H9 (cell line): ENCODE data around the gene OR14I1. TPM values are rescaled to one million over a fixed set of nuclear protein-coding genes. Genes with fewer than 3 reads are reported as not detected.

Experiments used
- DNase-seq: peaks from one replicate; pipeline ENCODE4 v3.0.0-alpha.2; 2017
- H2AFZ ChIP-seq: one replicate; pipeline ENCODE4 v1.6.1; 2013; ENCODE audit warnings: mild to moderate bottlenecking, low read length, control low read depth, moderate library complexity
- H2AK5ac ChIP-seq: 2 replicates; pipeline ENCODE4 v1.6.1; 2013; ENCODE audit warnings: low read length, control low read depth, mixed read lengths; ENCODE audit not compliant: insufficient read length
- H2BK120ac ChIP-seq: one replicate; pipeline ENCODE4 v1.6.1; 2013; ENCODE audit warnings: low read depth, mild to moderate bottlenecking, low read length, control low read depth, inconsistent platforms; ENCODE audit not compliant: poor library complexity, severe bottlenecking
- H2BK12ac ChIP-seq: 2 replicates; pipeline ENCODE4 v1.6.1; 2013; ENCODE audit warnings: low read length, control low read depth, mixed read lengths, low read depth; ENCODE audit not compliant: insufficient read length
- H2BK15ac ChIP-seq: 2 replicates; pipeline ENCODE4 v1.6.1; 2013; ENCODE audit warnings: low read depth, low read length, control low read depth
- H2BK20ac ChIP-seq: one replicate; pipeline ENCODE4 v1.6.1; 2013; ENCODE audit warnings: low read depth, mild to moderate bottlenecking, low read length, control low read depth, inconsistent platforms; ENCODE audit not compliant: poor library complexity, severe bottlenecking
- H2BK5ac ChIP-seq: 2 replicates; pipeline ENCODE4 v1.6.1; 2013; ENCODE audit warnings: low read length, control low read depth, mixed read lengths; ENCODE audit not compliant: insufficient read length
- H3K14ac ChIP-seq: 2 replicates; pipeline ENCODE4 v1.6.1; 2013; ENCODE audit warnings: low read length, control low read depth; ENCODE audit not compliant: insufficient read depth
- H3K18ac ChIP-seq: 2 replicates; pipeline ENCODE4 v1.6.1; 2013; ENCODE audit warnings: low read depth, mild to moderate bottlenecking, mixed read lengths, low read length, control low read depth; ENCODE audit not compliant: insufficient read length
- H3K23ac ChIP-seq: 2 replicates; pipeline ENCODE4 v1.6.1; 2013; ENCODE audit warnings: low read length, control low read depth, mixed read lengths, low read depth; ENCODE audit not compliant: insufficient read length
- H3K23me2 ChIP-seq: 2 replicates; pipeline ENCODE4 v1.6.1; 2013; ENCODE audit warnings: low read depth, mild to moderate bottlenecking, mixed read lengths, low read length, control low read depth; ENCODE audit not compliant: insufficient read length, poor library complexity, severe bottlenecking
- H3K27ac ChIP-seq: 2 replicates; pipeline ENCODE4 v1.5.1; 2013; ENCODE audit warnings: low read length, control low read depth, mixed read lengths, low read depth; ENCODE audit not compliant: insufficient read length
- H3K27me3 ChIP-seq: 2 replicates; pipeline ENCODE4 v1.6.1; 2013; ENCODE audit warnings: low read length, control low read depth, inconsistent platforms; ENCODE audit not compliant: insufficient read depth
- H3K4ac ChIP-seq: 2 replicates; pipeline ENCODE4 v1.6.1; 2013; ENCODE audit warnings: low read depth, mild to moderate bottlenecking, control low read depth, inconsistent platforms, low read length, moderate library complexity
- H3K4me1 ChIP-seq: 2 replicates; pipeline ENCODE4 v1.6.1; 2013; ENCODE audit warnings: low read length, control low read depth, inconsistent platforms; ENCODE audit not compliant: insufficient read depth
- H3K4me2 ChIP-seq: 2 replicates; pipeline ENCODE4 v1.6.1; 2013; ENCODE audit warnings: low read length, control low read depth, mixed read lengths; ENCODE audit not compliant: insufficient read length, insufficient read depth
- H3K56ac ChIP-seq: 2 replicates; pipeline ENCODE4 v1.6.1; 2013; ENCODE audit warnings: low read depth, mild to moderate bottlenecking, mixed read lengths, low read length, control low read depth; ENCODE audit not compliant: insufficient read length
- H3K79me1 ChIP-seq: 2 replicates; pipeline ENCODE4 v1.6.1; 2013; ENCODE audit warnings: low read depth, mild to moderate bottlenecking, moderate library complexity, low read length, control low read depth, inconsistent platforms; ENCODE audit not compliant: insufficient read depth, poor library complexity, severe bottlenecking
- H3K79me2 ChIP-seq: 2 replicates; pipeline ENCODE4 v1.6.1; 2013; ENCODE audit warnings: low read length, control low read depth, inconsistent platforms; ENCODE audit not compliant: insufficient read depth
- H3K9ac ChIP-seq: 2 replicates; pipeline ENCODE4 v1.6.1; 2013; ENCODE audit warnings: low read length, control low read depth, mixed read lengths; ENCODE audit not compliant: insufficient read length; ENCODE audit errors: extremely low read depth
- H3K9me3 ChIP-seq: one replicate; pipeline ENCODE4 v1.6.1; 2013; ENCODE audit warnings: low read depth, low read length, inconsistent platforms; ENCODE audit not compliant: control insufficient read depth
- H3T11ph ChIP-seq: one replicate; pipeline ENCODE4 v1.6.1; 2013; ENCODE audit warnings: mild to moderate bottlenecking, low read length, control low read depth, inconsistent platforms
- H4K20me1 ChIP-seq: one replicate; pipeline ENCODE4 v1.6.1; 2013; ENCODE audit not compliant: control insufficient read depth, insufficient read length, insufficient read depth
- H4K5ac ChIP-seq: 2 replicates; pipeline ENCODE4 v1.6.1; 2013; ENCODE audit warnings: low read depth, mild to moderate bottlenecking, mixed read lengths, low read length, control low read depth; ENCODE audit not compliant: insufficient read length
- H4K8ac ChIP-seq: replicated peaks from 2 replicates; pipeline ENCODE4 v1.6.1; 2013; ENCODE audit warnings: low read length, control low read depth, mixed read lengths, low read depth; ENCODE audit not compliant: insufficient read length
- H4K91ac ChIP-seq: 2 replicates; pipeline ENCODE4 v1.6.1; 2013; ENCODE audit warnings: low read depth, mild to moderate bottlenecking, moderate library complexity, mixed read lengths, low read length, control low read depth; ENCODE audit not compliant: insufficient read length
- H3K27ac Mint-ChIP-seq, 3 experiments: 2 replicates in 2 of 3; 3 replicates in 1 of 3; pipeline ENCODE4 v1.8.0; 2020 to 2021; ENCODE audit warnings: mixed read lengths in 3 of 3, mild to moderate bottlenecking in 1 of 3, moderate library complexity in 1 of 3
- H3K27me3 Mint-ChIP-seq: 2 replicates; pipeline ENCODE4 v1.8.0; 2021; ENCODE audit warnings: low read depth, mild to moderate bottlenecking, moderate library complexity, mixed read lengths
- H3K36me3 Mint-ChIP-seq, 3 experiments: 2 replicates in 2 of 3; 3 replicates in 1 of 3; pipeline ENCODE4 v1.8.0; 2020 to 2021; ENCODE audit warnings: low read depth in 3 of 3, mixed read lengths in 3 of 3; ENCODE audit not compliant: insufficient read depth in 1 of 3
- H3K4me1 Mint-ChIP-seq, 2 experiments: 2 replicates each; pipeline ENCODE4 v1.8.0; 2020; ENCODE audit warnings: mixed read lengths in 2 of 2
- H3K4me3 Mint-ChIP-seq, 2 experiments: 2 replicates in 1 of 2; 3 replicates in 1 of 2; pipeline ENCODE4 v1.8.0; 2020 to 2021; ENCODE audit warnings: mild to moderate bottlenecking in 2 of 2, mixed read lengths in 2 of 2, moderate library complexity in 1 of 2
- H3K9me3 Mint-ChIP-seq, 2 experiments: 2 replicates in 1 of 2; 3 replicates in 1 of 2; pipeline ENCODE4 v1.8.0; 2020; ENCODE audit warnings: mild to moderate bottlenecking in 2 of 2, mixed read lengths in 2 of 2, moderate library complexity in 1 of 2
- WGBS: extraction: QIAGEN DNeasy Blood & Tissue Kit; methylation state at CpG from one replicate; pipeline ENCODE4 v1.1.7; 2013; ENCODE audit warnings: missing lambda C conversion rate, low lambda C conversion rate, mixed read lengths; ENCODE audit not compliant: insufficient read length; ENCODE audit errors: extremely low coverage; 5-methylcytosine and 5-hydroxymethylcytosine counted together
- total RNA-seq: library from RNA; stranded (reverse); gene quantifications from 2 replicates; pipeline ENCODE4 v1.2.1, GENCODE V29; 2021
- TF ChIP-seq, protein P1 (sequence below): fragments of 200-600 bp; sonication (generic); conservative IDR thresholded peaks from 3 replicates; pipeline ENCODE4 v1.8.0; 2021; ENCODE audit warnings: antibody characterized with exemption, mild to moderate bottlenecking

OR14I1 gene
- total RNA-seq, 1 experiment from 2014 or later: not detected

GRCh38 chr1:248733566-248733965, 31.0 kb upstream of the OR14I1 start:
- no peak overlapping the region for H3K4me3 Mint-ChIP-seq
- no peak overlapping the region for H4K8ac ChIP-seq
- H3K56ac ChIP-seq: no peak overlapping the region
- no peaks in the 10 kb centered on the region for H3K79me1 ChIP-seq
- no peak overlapping the region for H4K5ac ChIP-seq
- no peak overlapping the region for H2BK12ac ChIP-seq
- no peak overlapping the region for H3K9ac ChIP-seq
- no peaks in the 10 kb centered on the region; the same call in none of the 2 replicates for H3K27me3 Mint-ChIP-seq
- no peak overlapping the region for H3K27ac ChIP-seq
- no peak overlapping the region for H2BK120ac ChIP-seq
- no peak overlapping the region for H3K4me2 ChIP-seq
- H3K9me3 Mint-ChIP-seq: peaks cover 92 to 93% of the 10 kb centered on the region in 2 experiments
- no peak overlapping the region for H3K23ac ChIP-seq
- H3K27me3 ChIP-seq: no peaks in the 10 kb centered on the region
- WGBS: no CpG with 5 or more reads among the region's 5 CpGs
- H2BK20ac ChIP-seq: no peak overlapping the region
- H3K79me2 ChIP-seq: no peaks in the 10 kb centered on the region
- H2BK5ac ChIP-seq: no peak overlapping the region
- H3K4me1 Mint-ChIP-seq: no peaks in the 10 kb centered on the region
- H3T11ph ChIP-seq: no peak overlapping the region
- no peak overlapping the region for H4K91ac ChIP-seq
- no peak overlapping the region for H3K4ac ChIP-seq
- H3K4me1 ChIP-seq: no peaks in the 10 kb centered on the region
- H3K36me3 Mint-ChIP-seq: peaks cover 4 to 38% (median 5%) of the 10 kb centered on the region in 3 experiments; a peak in 5 of 7 replicates
- no peaks in the 10 kb centered on the region for H4K20me1 ChIP-seq
- H2BK15ac ChIP-seq: no peak overlapping the region
- no peak overlapping the region for H3K18ac ChIP-seq
- no peak overlapping the region for H2AK5ac ChIP-seq
- H3K23me2 ChIP-seq: no peaks in the 10 kb centered on the region
- peaks cover 77% of the 10 kb centered on the region for H3K9me3 ChIP-seq
- no peak for DNase-seq
- H3K27ac Mint-ChIP-seq: no peak overlapping the region
- no peak overlapping the region for H3K14ac ChIP-seq
- H2AFZ ChIP-seq: no peak overlapping the region
- TF ChIP-seq, protein P1, sequence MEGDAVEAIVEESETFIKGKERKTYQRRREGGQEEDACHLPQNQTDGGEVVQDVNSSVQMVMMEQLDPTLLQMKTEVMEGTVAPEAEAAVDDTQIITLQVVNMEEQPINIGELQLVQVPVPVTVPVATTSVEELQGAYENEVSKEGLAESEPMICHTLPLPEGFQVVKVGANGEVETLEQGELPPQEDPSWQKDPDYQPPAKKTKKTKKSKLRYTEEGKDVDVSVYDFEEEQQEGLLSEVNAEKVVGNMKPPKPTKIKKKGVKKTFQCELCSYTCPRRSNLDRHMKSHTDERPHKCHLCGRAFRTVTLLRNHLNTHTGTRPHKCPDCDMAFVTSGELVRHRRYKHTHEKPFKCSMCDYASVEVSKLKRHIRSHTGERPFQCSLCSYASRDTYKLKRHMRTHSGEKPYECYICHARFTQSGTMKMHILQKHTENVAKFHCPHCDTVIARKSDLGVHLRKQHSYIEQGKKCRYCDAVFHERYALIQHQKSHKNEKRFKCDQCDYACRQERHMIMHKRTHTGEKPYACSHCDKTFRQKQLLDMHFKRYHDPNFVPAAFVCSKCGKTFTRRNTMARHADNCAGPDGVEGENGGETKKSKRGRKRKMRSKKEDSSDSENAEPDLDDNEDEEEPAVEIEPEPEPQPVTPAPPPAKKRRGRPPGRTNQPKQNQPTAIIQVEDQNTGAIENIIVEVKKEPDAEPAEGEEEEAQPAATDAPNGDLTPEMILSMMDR: no peak
